Right lobe of liver (tissue), 6 donors: ENCODE results near the gene ZC3H11A. TPM values are rescaled to one million over a fixed set of nuclear protein-coding genes. Genes with fewer than 3 reads are reported as not detected.

Experiments
- ATAC-seq, 4 donors: fragments of 200-7000 bp; cut with Tn5 transposase; one replicate each; pipeline ENCODE4 v1.9.1; 2020; ENCODE audit warnings: mild to moderate bottlenecking in 4 of 4, moderate library complexity in 4 of 4
- DNase-seq, 3 donors: peaks; one replicate each; pipeline ENCODE4 v3.0.0-alpha.2; 2020
- H3K27ac ChIP-seq, 3 donors: fragments of 200-600 bp; one replicate each; pipeline ENCODE4 v1.8.0; 2022
- H3K27me3 ChIP-seq, 2 donors: fragments of 200-600 bp; one replicate each; pipeline ENCODE4 v1.8.0; 2022
- H3K36me3 ChIP-seq, 4 donors: fragments of 200-600 bp; sonication (generic) in 1 of 4; one replicate each; pipeline versions ENCODE4 v1.5.1 to v1.8.0; 2017 to 2022; ENCODE audit warnings: control low read depth in 1 of 4
- H3K4me1 ChIP-seq, 4 donors: fragments of 200-600 bp; sonication (generic) in 1 of 4; one replicate each; pipeline versions ENCODE4 v1.5.1 to v1.8.0; 2017 to 2022; ENCODE audit warnings: control low read depth in 1 of 4
- H3K4me3 ChIP-seq, 3 donors: fragments of 200-600 bp; one replicate each; pipeline ENCODE4 v1.8.0; 2022
- H3K9me3 ChIP-seq, 4 donors: fragments of 200-600 bp; sonication (generic) in 1 of 4; one replicate each; pipeline versions ENCODE4 v1.5.1 to v1.8.0; 2017 to 2022; ENCODE audit warnings: control low read depth in 1 of 4
- POLR2A ChIP-seq: fragments of 450-650 bp; IDR thresholded peaks from one replicate; pipeline ENCODE4 v1.6.1; 2017; ENCODE audit warnings: antibody characterized with exemption, mild to moderate bottlenecking
- WGBS: methylation state at CpG from one replicate; pipeline ENCODE4 v1.1.6; 2018; ENCODE audit warnings: low coverage, low lambda C conversion rate; ENCODE audit not compliant: insufficient coverage; ENCODE audit errors: missing lambda C conversion rate; 5-methylcytosine and 5-hydroxymethylcytosine counted together
- intact Hi-C, 2 donors: fragments of 100-400 bp; cut with DNase I; formaldehyde crosslinking; loops; one replicate each; pipeline versions ENCODE4 v1.11.2 to v1.14.1; 2022
- total RNA-seq, 6 experiments: library from RNA; depleted of rRNA in 2 of 6; stranded (reverse); fragments of >200 nt in 2 of 6; fragmentation: NEBNext Ultra II Directional in 3 of 6; extraction: Animal tissue kit (Norgen Biotek cat#: 25700) in 3 of 6; gene quantifications; one replicate each; pipeline versions ENCODE4 v1.1.0 to v1.2.4, GENCODE V29; 2016 to 2023
- TF ChIP-seq, protein P1 (sequence below), 4 donors: fragments of 200-600 bp in 3 of 4; fragments of 450-650 bp in 1 of 4; IDR thresholded peaks; one replicate each; pipeline versions ENCODE4 v1.5.1 to v1.8.0; 2016 to 2022; ENCODE audit warnings: antibody characterized with exemption in 4 of 4, mild to moderate bottlenecking in 2 of 4
- donor health status: DM: no; HTN: yes; CAD: no.
- donor health status: DM: no; HTN: no; CAD: no.
- donor health status: DM: no; HTN: no; CAD: no.
- donor health status: DM: no; HTN: yes; CAD: no.
- donor health status: DM: no; HTN: yes; CAD: no.

The ZC3H11A gene
- total RNA-seq, 6 experiments from 2014 or later: 22.8 to 47.7 (median 31.8) TPM

GRCh38 chr1:203835476-203835875 lies 40.1 kb downstream of the ZC3H11A start:
- TF ChIP-seq, protein P1, sequence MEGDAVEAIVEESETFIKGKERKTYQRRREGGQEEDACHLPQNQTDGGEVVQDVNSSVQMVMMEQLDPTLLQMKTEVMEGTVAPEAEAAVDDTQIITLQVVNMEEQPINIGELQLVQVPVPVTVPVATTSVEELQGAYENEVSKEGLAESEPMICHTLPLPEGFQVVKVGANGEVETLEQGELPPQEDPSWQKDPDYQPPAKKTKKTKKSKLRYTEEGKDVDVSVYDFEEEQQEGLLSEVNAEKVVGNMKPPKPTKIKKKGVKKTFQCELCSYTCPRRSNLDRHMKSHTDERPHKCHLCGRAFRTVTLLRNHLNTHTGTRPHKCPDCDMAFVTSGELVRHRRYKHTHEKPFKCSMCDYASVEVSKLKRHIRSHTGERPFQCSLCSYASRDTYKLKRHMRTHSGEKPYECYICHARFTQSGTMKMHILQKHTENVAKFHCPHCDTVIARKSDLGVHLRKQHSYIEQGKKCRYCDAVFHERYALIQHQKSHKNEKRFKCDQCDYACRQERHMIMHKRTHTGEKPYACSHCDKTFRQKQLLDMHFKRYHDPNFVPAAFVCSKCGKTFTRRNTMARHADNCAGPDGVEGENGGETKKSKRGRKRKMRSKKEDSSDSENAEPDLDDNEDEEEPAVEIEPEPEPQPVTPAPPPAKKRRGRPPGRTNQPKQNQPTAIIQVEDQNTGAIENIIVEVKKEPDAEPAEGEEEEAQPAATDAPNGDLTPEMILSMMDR (IDR thresholded peaks at IDR 0.05): peak in 1 of 4 donors; percentile 34
- TF ChIP-seq POLR2A: no peak
- no peaks in the 10 kb centered on the region for H3K9me3 ChIP-seq
- H3K36me3 ChIP-seq: peaks cover 4 to 93% (median 56%) of the 10 kb centered on the region in 4 donors
- no peak overlapping the region for H3K4me3 ChIP-seq
- DNase-seq: no peak
- 84% methylated on average over 3 of the region's 3 CpGs for WGBS
- no peaks in the 10 kb centered on the region for H3K27me3 ChIP-seq
- intact Hi-C loops: no loop called here
- peak in 2 of 4 donors; percentile 23 to 64 for ATAC-seq
- peak overlapping the region in 1 of 3 donors; percentile 6 for H3K27ac ChIP-seq
- peaks cover 0 to 13% (median 4%) of the 10 kb centered on the region in 4 donors for H3K4me1 ChIP-seq

GRCh38 chr1:203839081-203839480 lies 43.7 kb downstream of the ZC3H11A start:
- DNase-seq (no peak), ATAC-seq (peak in 1 of 4 donors; percentile 31)
- H3K36me3 ChIP-seq: peaks cover 4 to 82% (median 46%) of the 10 kb centered on the region in 4 donors
- peaks cover 0 to 13% (median 4%) of the 10 kb centered on the region in 4 donors for H3K4me1 ChIP-seq
- no peak overlapping the region for H3K4me3 ChIP-seq
- H3K9me3 ChIP-seq: no peaks in the 10 kb centered on the region
- no peak overlapping the region for H3K27ac ChIP-seq
- TF ChIP-seq, protein P1 (IDR thresholded peaks at IDR 0.05): no peak
- no peak for TF ChIP-seq POLR2A
- intact Hi-C loops: no loop called here
- no peaks in the 10 kb centered on the region for H3K27me3 ChIP-seq
- WGBS: 63% methylated on average over 5 of the region's 5 CpGs

DNA sequence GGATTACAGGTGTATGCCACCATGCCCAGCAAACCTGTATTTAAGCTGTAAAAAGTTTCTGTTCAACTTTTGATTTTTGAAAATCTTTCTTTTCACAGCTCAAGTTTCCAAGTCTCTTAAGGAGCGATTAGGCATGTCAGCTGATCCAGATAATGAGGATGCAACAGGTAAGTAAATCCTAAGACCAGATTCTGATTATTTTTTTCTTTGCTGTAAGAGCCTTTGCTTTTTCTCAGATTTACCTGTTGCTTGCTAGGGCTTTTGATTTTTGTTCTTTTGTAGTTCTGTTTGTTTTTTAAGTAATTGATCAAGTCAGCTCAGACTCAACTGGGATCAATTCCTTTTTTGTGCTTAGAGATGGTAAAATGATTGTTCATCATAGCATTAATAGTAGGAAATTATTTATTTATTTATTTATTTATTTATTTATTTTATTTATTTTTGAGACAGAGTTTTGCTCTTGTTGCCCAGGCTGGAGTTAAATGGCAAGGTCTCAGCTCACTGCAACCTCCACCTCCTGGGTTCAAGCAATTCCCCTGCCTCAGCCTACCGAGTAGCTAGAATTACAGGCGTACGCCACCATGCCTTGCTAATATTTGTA lies 44.9 kb downstream of the ZC3H11A start:
- no peak for ATAC-seq
- no peak for DNase-seq
- 98% methylated on average over 4 of the region's 4 CpGs for WGBS
- Histone ChIP-seq H3K4me3 (no peak overlapping the region), H3K4me1 (peaks cover 0 to 10% (median 1%) of the 10 kb centered on the region in 4 donors), H3K9me3 (no peaks in the 10 kb centered on the region), H3K27me3 (no peaks in the 10 kb centered on the region), H3K27ac (no peak overlapping the region), H3K36me3 (peaks cover 4 to 83% (median 36%) of the 10 kb centered on the region in 4 donors)
- TF ChIP-seq, protein P1 (IDR thresholded peaks at IDR 0.05): no peak
- intact Hi-C loops: no loop called here

DNA sequence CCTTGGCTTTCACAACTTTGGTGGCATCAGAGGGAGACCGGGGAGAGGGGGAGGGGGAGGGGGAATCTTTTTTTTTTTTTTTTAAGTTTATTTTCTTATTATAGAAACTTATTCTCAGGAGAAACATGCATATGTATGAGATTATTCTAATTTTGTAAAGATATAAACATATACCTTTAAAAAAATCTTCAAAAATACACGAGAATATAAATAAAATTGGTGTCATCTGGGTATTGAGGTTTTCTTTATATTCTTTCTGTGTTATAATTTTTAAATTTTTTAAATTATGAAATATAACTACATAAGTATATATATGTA lies 47.1 kb downstream of the ZC3H11A start:
- Histone ChIP-seq H3K36me3 (peaks cover 8 to 81% (median 35%) of the 10 kb centered on the region in 4 donors), H3K4me1 (no peaks in the 10 kb centered on the region), H3K27ac (no peak overlapping the region), H3K9me3 (no peaks in the 10 kb centered on the region), H3K27me3 (no peaks in the 10 kb centered on the region), H3K4me3 (no peak overlapping the region)
- WGBS: 89% methylated on average over 2 of the region's 2 CpGs
- TF ChIP-seq POLR2A: no peak
- TF ChIP-seq, protein P1 (IDR thresholded peaks at IDR 0.05): no peak
- DNase-seq: no peak
- no peak for ATAC-seq
- intact Hi-C loops: no loop called here
